HFFc6 (cell line): ENCODE results near the gene PEX1. TPM values are rescaled to one million over a fixed set of nuclear protein-coding genes. Genes with fewer than 3 reads are reported as not detected.

Experiments used
- DNase-seq: peaks from one replicate; pipeline ENCODE4 v3.0.0-alpha.2; 2018
- H3K27ac Mint-ChIP-seq: 2 replicates; pipeline ENCODE4 v1.8.0; 2020; ENCODE audit warnings: mild to moderate bottlenecking, mixed read lengths
- H3K27me3 Mint-ChIP-seq: 2 replicates; pipeline ENCODE4 v1.8.0; 2021; ENCODE audit warnings: mild to moderate bottlenecking, moderate library complexity, mixed read lengths; ENCODE audit not compliant: insufficient read depth
- H3K36me3 Mint-ChIP-seq: 2 replicates; pipeline ENCODE4 v1.8.0; 2021; ENCODE audit warnings: low read depth, mixed read lengths
- H3K4me1 Mint-ChIP-seq: 2 replicates; pipeline ENCODE4 v1.8.0; 2020; ENCODE audit warnings: low read depth, mixed read lengths
- H3K4me3 Mint-ChIP-seq: 2 replicates; pipeline ENCODE4 v1.8.0; 2020; ENCODE audit warnings: mild to moderate bottlenecking, moderate library complexity, mixed read lengths
- H3K9me3 Mint-ChIP-seq: 2 replicates; pipeline ENCODE4 v1.8.0; 2020; ENCODE audit warnings: mild to moderate bottlenecking, mixed read lengths
- CTCF ChIP-seq: fragments of 200-600 bp; sonication (generic); IDR thresholded peaks from 2 replicates; pipeline ENCODE4 v1.5.0; 2021; ENCODE audit warnings: antibody characterized with exemption, mild to moderate bottlenecking
- total RNA-seq, 6 experiments: library from RNA; stranded (reverse); fragmentation: NEBNext Ultra II Directional; extraction: Animal tissue kit (Norgen Biotek cat#: 25700); gene quantifications; 2 replicates in 1 of 6; 3 replicates in 5 of 6; pipeline ENCODE4 v1.2.3, GENCODE V29; 2021

Gene PEX1
- total RNA-seq, 6 experiments from 2014 or later = 8.4 to 10.9 (median 9.0) TPM

- no peaks in the 10 kb centered on the region for H3K4me1 Mint-ChIP-seq
- H3K4me3 Mint-ChIP-seq = no peak overlapping the region
- no peak for DNase-seq
These were observed 22.0 kb downstream of the PEX1 start for GRCh38 chr7:92506363-92506762.

GRCh38 chr7:92504563-92504962, 23.8 kb downstream of the PEX1 start:
- Mint-ChIP-seq H3K27me3 (no peaks in the 10 kb centered on the region), H3K36me3 (0 out of 2 replicates have a peak, but pooled peaks cover 11% of the 10 kb centered on the region), H3K9me3 (no peaks in the 10 kb centered on the region), H3K27ac (no peak overlapping the region), H3K4me3 (no peak overlapping the region), H3K4me1 (no peaks in the 10 kb centered on the region)
- TF ChIP-seq CTCF = no peak
- DNase-seq = no peak

More at GRCh38 chr7:92506363-92506762, 22.0 kb downstream of the PEX1 start:
- Mint-ChIP-seq H3K27me3 (no peaks in the 10 kb centered on the region), H3K36me3 (0 out of 2 replicates have a peak, but pooled peaks cover 11% of the 10 kb centered on the region), H3K9me3 (no peaks in the 10 kb centered on the region), H3K27ac (no peak overlapping the region)
- no peak for TF ChIP-seq CTCF

GRCh38 chr7:92503767-92504166, 24.6 kb downstream of the PEX1 start:
- Mint-ChIP-seq H3K9me3 (no peaks in the 10 kb centered on the region), H3K27ac (no peak overlapping the region), H3K27me3 (no peaks in the 10 kb centered on the region), H3K36me3 (peaks cover 11% of the 10 kb centered on the region; the same call in 1 of the 2 replicates), H3K4me1 (no peaks in the 10 kb centered on the region), H3K4me3 (no peak overlapping the region)
- no peak for DNase-seq
- TF ChIP-seq CTCF = no peak

GRCh38 chr7:92498557-92498956, 29.8 kb downstream of the PEX1 start:
- DNase-seq = no peak
- no peak overlapping the region for H3K27ac Mint-ChIP-seq
- H3K4me1 Mint-ChIP-seq = no peaks in the 10 kb centered on the region
- TF ChIP-seq CTCF = no peak
- no peaks in the 10 kb centered on the region; the same call in 1 of the 2 replicates for H3K36me3 Mint-ChIP-seq
- H3K27me3 Mint-ChIP-seq = no peaks in the 10 kb centered on the region
- no peak overlapping the region for H3K4me3 Mint-ChIP-seq
- no peaks in the 10 kb centered on the region for H3K9me3 Mint-ChIP-seq

- TF ChIP-seq CTCF = no peak
- DNase-seq = no peak
- H3K36me3 Mint-ChIP-seq = peaks cover 4% of the 10 kb centered on the region
- H3K4me3 Mint-ChIP-seq = no peak overlapping the region
- H3K27me3 Mint-ChIP-seq = no peaks in the 10 kb centered on the region
- H3K27ac Mint-ChIP-seq = 0 out of 2 replicates have a peak overlapping the region, but pooled peaks have one; percentile 1
- no peaks in the 10 kb centered on the region for H3K4me1 Mint-ChIP-seq
- H3K9me3 Mint-ChIP-seq = no peaks in the 10 kb centered on the region
These were observed 31.4 kb downstream of the PEX1 start for GRCh38 chr7:92496876-92497275.

- no peak for TF ChIP-seq CTCF
These were observed 38.7 kb downstream of the PEX1 start for GRCh38 chr7:92489634-92490033.

More at GRCh38 chr7:92489634-92490033, 38.7 kb downstream of the PEX1 start:
- no peak for DNase-seq
- Mint-ChIP-seq H3K9me3 (no peaks in the 10 kb centered on the region), H3K36me3 (peaks cover 15% of the 10 kb centered on the region), H3K4me1 (no peaks in the 10 kb centered on the region), H3K4me3 (no peak overlapping the region), H3K27me3 (no peaks in the 10 kb centered on the region), H3K27ac (no peak overlapping the region)
